KBM-7 (cell line): ENCODE data around the gene RAD51D.
"Not testable (repeated sequence)": the region's sequence is repeated elsewhere in the genome, so short reads cannot be mapped to it uniquely, and the experiment has no call there.

Experiments
- DNase-seq: peaks from one replicate; pipeline ENCODE4 v3.0.0-alpha.2; 2015
- in situ Hi-C: fragments of 300-500 bp; cut with MboI; formaldehyde crosslinking; loops from 2 replicates; pipeline ENCODE4 v1.14.3; 2020; ENCODE audit warnings: low sequenced_read_pairs, low pct_unique_long_range_greater_than_20kb, mixed read lengths

Gene RAD51D

GRCh38 chr17:35101725-35102124, 17.9 kb downstream of the RAD51D start:
- in situ Hi-C loops = loop anchor here (25.0 kb wide), 1 partner anchor 689 kb away; no protein-coding TSS in a partner anchor
- no peak for DNase-seq

GRCh38 chr17:35101036-35101435, 18.6 kb downstream of the RAD51D start:
- DNase-seq = no peak
- in situ Hi-C loops = loop anchor here (25.0 kb wide), 1 partner anchor 689 kb away; no protein-coding TSS in a partner anchor

GRCh38 chr17:35099908-35100307, 19.8 kb downstream of the RAD51D start:
- DNase-seq = no peak
- in situ Hi-C loops = loop anchor here (25.0 kb wide), 1 partner anchor 688 kb away; no protein-coding TSS in a partner anchor

GRCh38 chr17:35097776-35098175, 21.9 kb downstream of the RAD51D start:
- no peak for DNase-seq
- in situ Hi-C loops = no loop called here

- no peak for DNase-seq
- in situ Hi-C loops = no loop called here
Measured at GRCh38 chr17:35095741-35096140, 23.9 kb downstream of the RAD51D start.

- in situ Hi-C loops = no loop called here
- DNase-seq = no peak
Measured at GRCh38 chr17:35094902-35095301, 24.8 kb downstream of the RAD51D start.

DNA sequence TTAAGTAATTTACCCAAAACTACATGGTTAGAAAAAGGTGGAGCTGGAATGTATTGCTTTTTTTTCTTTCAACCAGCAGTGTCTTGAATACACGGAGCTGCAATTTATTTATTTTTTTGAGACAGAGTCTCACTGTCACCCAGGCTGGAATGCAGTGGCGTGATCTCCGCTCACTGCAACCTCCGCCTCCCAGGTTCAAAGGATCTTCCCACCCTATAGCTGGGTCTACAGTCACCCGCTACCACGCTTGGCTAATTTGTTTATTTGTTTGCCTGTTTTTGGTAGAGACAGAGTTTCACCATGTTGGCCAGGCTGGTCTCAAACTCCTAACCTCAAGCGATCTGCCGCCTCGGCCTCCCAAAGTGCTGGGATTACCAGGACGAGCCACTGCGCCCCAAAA, 29.0 kb downstream of the RAD51D start:
- DNase-seq, in situ Hi-C loops: not testable (repeated sequence)

GRCh38 chr17:35089586-35090296, 29.9 kb downstream of the RAD51D start:
- in situ Hi-C loops = no loop called here
- DNase-seq = peak; percentile 82

GRCh38 chr17:35088881-35089585, 30.6 kb downstream of the RAD51D start:
- peak; percentile 81 for DNase-seq
- in situ Hi-C loops = no loop called here

- in situ Hi-C loops = no loop called here
- DNase-seq = peak; percentile 62
Measured at GRCh38 chr17:35088356-35088880, 31.2 kb downstream of the RAD51D start.

GRCh38 chr17:35087731-35088355, 31.8 kb downstream of the RAD51D start:
- peak; percentile 55 for DNase-seq

GRCh38 chr17:35086931-35087573, 32.6 kb downstream of the RAD51D start:
- no peak for DNase-seq
- in situ Hi-C loops = no loop called here

More at GRCh38 chr17:35087731-35088355, 31.8 kb downstream of the RAD51D start:
- in situ Hi-C loops = no loop called here

GRCh38 chr17:35086164-35086563, 33.5 kb downstream of the RAD51D start:
- DNase-seq = no peak
- in situ Hi-C loops = no loop called here

- DNase-seq = no peak
- in situ Hi-C loops = no loop called here
Measured at GRCh38 chr17:35084987-35085386, 34.7 kb downstream of the RAD51D start.

DNA sequence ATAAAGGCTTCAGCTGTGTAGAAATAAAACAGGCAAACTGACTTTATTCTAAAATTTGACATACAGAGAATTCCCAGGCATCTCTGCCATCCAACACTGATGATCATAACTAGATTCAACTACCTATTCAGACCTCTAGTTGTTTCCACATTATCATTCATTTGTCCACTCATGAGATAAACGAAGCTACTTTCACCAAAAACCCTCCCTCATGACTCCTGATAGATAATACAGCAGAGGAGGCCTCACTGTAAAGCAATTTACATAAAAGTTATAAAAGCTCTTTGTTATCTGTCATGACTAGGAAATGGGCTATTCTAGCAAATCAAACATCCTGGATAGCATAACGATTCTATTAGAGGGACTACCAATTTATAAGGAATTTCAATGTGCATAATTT, 36.6 kb downstream of the RAD51D start:
- DNase-seq = no peak
- in situ Hi-C loops = no loop called here

GRCh38 chr17:35082073-35082657, 37.5 kb downstream of the RAD51D start:
- in situ Hi-C loops = no loop called here
- no peak for DNase-seq

GRCh38 chr17:35081638-35082037, 38.0 kb downstream of the RAD51D start:
- DNase-seq = no peak
- in situ Hi-C loops = no loop called here

- no peak for DNase-seq
- in situ Hi-C loops = no loop called here
Measured at GRCh38 chr17:35080536-35080935, 39.1 kb downstream of the RAD51D start.
